HepG2 (cell line): ENCODE data around the gene RFC2. TPM values are rescaled to one million over a fixed set of nuclear protein-coding genes. Genes with fewer than 3 reads are reported as not detected.

Experiments
- FOXM1 ChIP-seq: sonication (generic); formaldehyde crosslinking; IDR thresholded peaks from 2 replicates; pipeline ENCODE4 v1.5.0; 2020; ENCODE audit warnings: missing genetic modification reagents
- HDAC6 ChIP-seq: fragments of 200-600 bp; sonication (generic); IDR thresholded peaks from 2 replicates; pipeline ENCODE4 v1.7.0; 2017; ENCODE audit warnings: mild to moderate bottlenecking, antibody characterized with exemption, low read length, low read depth
- IRF2 ChIP-seq: IDR thresholded peaks from 2 replicates; pipeline ENCODE4 v1.6.1; 2018; ENCODE audit warnings: missing genetic modification reagents, missing compliant biosample characterization
- MLLT10 ChIP-seq: sonication (generic); formaldehyde crosslinking; IDR thresholded peaks from 2 replicates; pipeline ENCODE4 v1.4.0; 2020; ENCODE audit warnings: missing genetic modification reagents
- NBN ChIP-seq: fragments of 450-650 bp; conservative IDR thresholded peaks from 2 replicates; pipeline ENCODE4 v1.6.1; 2017
- TCF7L2 ChIP-seq: IDR thresholded peaks from 2 replicates; pipeline ENCODE4 v1.6.1; 2011; ENCODE audit warnings: mild to moderate bottlenecking, low read depth, low read length, moderate library complexity
- U2AF2 ChIP-seq: fragments of 200-400 bp; formaldehyde crosslinking; IDR thresholded peaks from 2 replicates; pipeline ENCODE4 v1.6.1; 2017; ENCODE audit warnings: low read depth, mild to moderate bottlenecking, low read length
- ZIK1 ChIP-seq: sonication (generic); formaldehyde crosslinking; IDR thresholded peaks from 2 replicates; pipeline ENCODE4 v1.5.0; 2020; ENCODE audit warnings: mild to moderate bottlenecking, low read depth, missing genetic modification reagents, borderline replicate concordance
- ZNF350 ChIP-seq: sonication (generic); formaldehyde crosslinking; IDR thresholded peaks from 2 replicates; pipeline ENCODE4 v1.4.0; 2020; ENCODE audit warnings: mild to moderate bottlenecking, low read depth, missing genetic modification reagents, borderline replicate concordance
- ZNF780A ChIP-seq: sonication (generic); formaldehyde crosslinking; IDR thresholded peaks from 2 replicates; pipeline ENCODE4 v1.8.0; 2022; ENCODE audit warnings: mild to moderate bottlenecking, missing genetic modification reagents, moderate library complexity
- ZSCAN22 ChIP-seq: sonication (generic); formaldehyde crosslinking; IDR thresholded peaks from 2 replicates; pipeline ENCODE4 v1.4.0; 2020; ENCODE audit warnings: mild to moderate bottlenecking, missing genetic modification reagents
- polyA plus RNA-seq, 8 experiments: library from polyadenylated mRNA; depleted of rRNA in 3 of 8; stranded (reverse) in 7 of 8; unstranded in 1 of 8; fragments of >200 nt; fragmentation: Illumina TruSeq in 4 of 8; extraction: Trizol in 4 of 8; gene quantifications; 2 replicates each; pipeline versions ENCODE4 v1.2.1 to v1.2.3, GENCODE V29; 2011 to 2016; ENCODE audit warnings: low read depth in 4 of 8, missing spikeins in 1 of 8, mixed read lengths in 1 of 8; ENCODE audit not compliant: insufficient read depth in 1 of 8
- total RNA-seq, 5 experiments: library from RNA; depleted of rRNA; stranded (reverse); fragments of >200 nt; fragmentation: Illumina TruSeq; extraction: Trizol; gene quantifications; 2 replicates each; pipeline ENCODE4 v1.2.3, GENCODE V29; 2016; ENCODE audit warnings: low read depth in 1 of 5
- TF ChIP-seq, protein P1 (sequence below): sonication (generic); formaldehyde crosslinking; IDR thresholded peaks from 2 replicates; pipeline ENCODE4 v1.8.1; 2023; ENCODE audit warnings: mild to moderate bottlenecking, missing genetic modification reagents
- TF ChIP-seq, protein P2 (sequence below): sonication (generic); formaldehyde crosslinking; IDR thresholded peaks from 2 replicates; pipeline ENCODE4 v1.4.0; 2020; ENCODE audit warnings: missing genetic modification reagents, borderline replicate concordance
- TF ChIP-seq, protein P3 (sequence below): sonication (generic); formaldehyde crosslinking; IDR thresholded peaks from 2 replicates; pipeline ENCODE4 v1.5.1; 2020; ENCODE audit warnings: missing genetic modification reagents, mild to moderate bottlenecking, borderline replicate concordance
- TF ChIP-seq, protein P4 (sequence below): sonication (generic); formaldehyde crosslinking; IDR thresholded peaks from 2 replicates; pipeline ENCODE4 v1.5.1; 2020; ENCODE audit warnings: mild to moderate bottlenecking, missing genetic modification reagents
- TF ChIP-seq, protein P5 (sequence below): IDR thresholded peaks from 2 replicates; pipeline ENCODE4 v1.6.1; 2016; ENCODE audit warnings: missing genetic modification reagents, missing compliant biosample characterization
- TF ChIP-seq, protein P6 (sequence below): sonication (generic); formaldehyde crosslinking; IDR thresholded peaks from 2 replicates; pipeline ENCODE4 v1.8.0; 2022; ENCODE audit warnings: missing genetic modification reagents, mild to moderate bottlenecking, borderline replicate concordance
- TF ChIP-seq, protein P7 (sequence below): sonication (generic); formaldehyde crosslinking; IDR thresholded peaks from 2 replicates; pipeline ENCODE4 v1.4.0; 2020; ENCODE audit warnings: mild to moderate bottlenecking, missing genetic modification reagents

Gene RFC2
- total and polyA plus RNA-seq, 2 of the 13 experiments (the other 11 are each of a cell fraction or from before 2014, with no cell fraction given), result 14.6 to 43.5 TPM

DNA sequence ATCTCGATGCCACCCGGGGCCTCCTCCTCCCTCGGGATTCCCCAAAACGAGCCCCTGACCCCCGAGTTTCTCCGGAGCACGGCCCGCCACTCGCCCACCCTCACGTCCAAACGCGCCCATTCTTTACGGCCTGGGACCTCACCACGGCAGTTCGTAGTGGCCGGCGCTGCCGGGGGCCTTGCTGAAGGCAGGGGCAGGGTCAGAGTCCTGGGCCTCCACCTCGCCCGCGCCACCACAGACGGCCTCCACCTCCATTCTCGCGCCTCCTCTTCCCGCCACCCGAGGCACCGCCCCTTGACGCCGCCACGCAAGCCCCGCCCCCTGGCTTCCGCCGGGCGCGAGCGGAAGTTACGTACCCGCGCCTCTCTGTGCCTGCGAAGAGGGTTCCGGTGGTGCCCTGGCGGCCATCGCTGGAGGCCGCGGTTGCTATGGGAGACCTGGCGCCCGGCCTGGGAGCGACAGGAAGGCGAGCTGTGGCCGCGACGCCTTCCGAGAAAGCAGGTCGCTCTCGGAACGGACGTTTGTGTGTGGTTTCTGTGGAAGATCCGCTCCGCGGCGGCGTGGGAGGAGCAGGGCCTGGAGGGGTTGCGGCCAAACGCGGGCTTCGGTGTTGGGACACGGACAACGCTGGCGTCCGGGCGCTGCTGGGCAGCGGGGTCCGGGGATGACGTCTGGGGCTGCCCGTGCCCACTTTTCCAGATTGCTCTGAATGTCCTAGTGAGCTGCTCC lies at the start of gene RFC2 (continued):
- TF ChIP-seq, protein P1, sequence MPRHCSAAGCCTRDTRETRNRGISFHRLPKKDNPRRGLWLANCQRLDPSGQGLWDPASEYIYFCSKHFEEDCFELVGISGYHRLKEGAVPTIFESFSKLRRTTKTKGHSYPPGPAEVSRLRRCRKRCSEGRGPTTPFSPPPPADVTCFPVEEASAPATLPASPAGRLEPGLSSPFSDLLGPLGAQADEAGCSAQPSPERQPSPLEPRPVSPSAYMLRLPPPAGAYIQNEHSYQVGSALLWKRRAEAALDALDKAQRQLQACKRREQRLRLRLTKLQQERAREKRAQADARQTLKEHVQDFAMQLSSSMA (CRISPR knock-in tag), result peak; percentile 98
- TF ChIP-seq, protein P2, sequence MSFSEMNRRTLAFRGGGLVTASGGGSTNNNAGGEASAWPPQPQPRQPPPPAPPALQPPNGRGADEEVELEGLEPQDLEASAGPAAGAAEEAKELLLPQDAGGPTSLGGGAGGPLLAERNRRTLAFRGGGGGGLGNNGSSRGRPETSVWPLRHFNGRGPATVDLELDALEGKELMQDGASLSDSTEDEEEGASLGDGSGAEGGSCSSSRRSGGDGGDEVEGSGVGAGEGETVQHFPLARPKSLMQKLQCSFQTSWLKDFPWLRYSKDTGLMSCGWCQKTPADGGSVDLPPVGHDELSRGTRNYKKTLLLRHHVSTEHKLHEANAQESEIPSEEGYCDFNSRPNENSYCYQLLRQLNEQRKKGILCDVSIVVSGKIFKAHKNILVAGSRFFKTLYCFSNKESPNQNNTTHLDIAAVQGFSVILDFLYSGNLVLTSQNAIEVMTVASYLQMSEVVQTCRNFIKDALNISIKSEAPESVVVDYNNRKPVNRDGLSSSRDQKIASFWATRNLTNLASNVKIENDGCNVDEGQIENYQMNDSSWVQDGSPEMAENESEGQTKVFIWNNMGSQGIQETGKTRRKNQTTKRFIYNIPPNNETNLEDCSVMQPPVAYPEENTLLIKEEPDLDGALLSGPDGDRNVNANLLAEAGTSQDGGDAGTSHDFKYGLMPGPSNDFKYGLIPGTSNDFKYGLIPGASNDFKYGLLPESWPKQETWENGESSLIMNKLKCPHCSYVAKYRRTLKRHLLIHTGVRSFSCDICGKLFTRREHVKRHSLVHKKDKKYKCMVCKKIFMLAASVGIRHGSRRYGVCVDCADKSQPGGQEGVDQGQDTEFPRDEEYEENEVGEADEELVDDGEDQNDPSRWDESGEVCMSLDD (CRISPR knock-in tag), result no peak
- TF ChIP-seq FOXM1 (no peak), MLLT10 (CRISPR knock-in tag) (no peak), ZNF780A (CRISPR knock-in tag) (no peak), NBN (no peak), TCF7L2 (no peak), ZSCAN22 (CRISPR knock-in tag) (peak; percentile 63; the same call in 1 of the 2 replicates), IRF2 (peak; percentile 85), ZIK1 (CRISPR knock-in tag) (peak; percentile 74; the same call in 1 of the 2 replicates), ZNF350 (CRISPR knock-in tag) (peak; percentile 86), HDAC6 (no peak), U2AF2 (peak; percentile 94; the same call in 1 of the 2 replicates)
- TF ChIP-seq, protein P3, sequence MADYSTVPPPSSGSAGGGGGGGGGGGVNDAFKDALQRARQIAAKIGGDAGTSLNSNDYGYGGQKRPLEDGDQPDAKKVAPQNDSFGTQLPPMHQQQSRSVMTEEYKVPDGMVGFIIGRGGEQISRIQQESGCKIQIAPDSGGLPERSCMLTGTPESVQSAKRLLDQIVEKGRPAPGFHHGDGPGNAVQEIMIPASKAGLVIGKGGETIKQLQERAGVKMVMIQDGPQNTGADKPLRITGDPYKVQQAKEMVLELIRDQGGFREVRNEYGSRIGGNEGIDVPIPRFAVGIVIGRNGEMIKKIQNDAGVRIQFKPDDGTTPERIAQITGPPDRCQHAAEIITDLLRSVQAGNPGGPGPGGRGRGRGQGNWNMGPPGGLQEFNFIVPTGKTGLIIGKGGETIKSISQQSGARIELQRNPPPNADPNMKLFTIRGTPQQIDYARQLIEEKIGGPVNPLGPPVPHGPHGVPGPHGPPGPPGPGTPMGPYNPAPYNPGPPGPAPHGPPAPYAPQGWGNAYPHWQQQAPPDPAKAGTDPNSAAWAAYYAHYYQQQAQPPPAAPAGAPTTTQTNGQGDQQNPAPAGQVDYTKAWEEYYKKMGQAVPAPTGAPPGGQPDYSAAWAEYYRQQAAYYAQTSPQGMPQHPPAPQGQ (CRISPR knock-in tag), result no peak
- TF ChIP-seq, protein P4, sequence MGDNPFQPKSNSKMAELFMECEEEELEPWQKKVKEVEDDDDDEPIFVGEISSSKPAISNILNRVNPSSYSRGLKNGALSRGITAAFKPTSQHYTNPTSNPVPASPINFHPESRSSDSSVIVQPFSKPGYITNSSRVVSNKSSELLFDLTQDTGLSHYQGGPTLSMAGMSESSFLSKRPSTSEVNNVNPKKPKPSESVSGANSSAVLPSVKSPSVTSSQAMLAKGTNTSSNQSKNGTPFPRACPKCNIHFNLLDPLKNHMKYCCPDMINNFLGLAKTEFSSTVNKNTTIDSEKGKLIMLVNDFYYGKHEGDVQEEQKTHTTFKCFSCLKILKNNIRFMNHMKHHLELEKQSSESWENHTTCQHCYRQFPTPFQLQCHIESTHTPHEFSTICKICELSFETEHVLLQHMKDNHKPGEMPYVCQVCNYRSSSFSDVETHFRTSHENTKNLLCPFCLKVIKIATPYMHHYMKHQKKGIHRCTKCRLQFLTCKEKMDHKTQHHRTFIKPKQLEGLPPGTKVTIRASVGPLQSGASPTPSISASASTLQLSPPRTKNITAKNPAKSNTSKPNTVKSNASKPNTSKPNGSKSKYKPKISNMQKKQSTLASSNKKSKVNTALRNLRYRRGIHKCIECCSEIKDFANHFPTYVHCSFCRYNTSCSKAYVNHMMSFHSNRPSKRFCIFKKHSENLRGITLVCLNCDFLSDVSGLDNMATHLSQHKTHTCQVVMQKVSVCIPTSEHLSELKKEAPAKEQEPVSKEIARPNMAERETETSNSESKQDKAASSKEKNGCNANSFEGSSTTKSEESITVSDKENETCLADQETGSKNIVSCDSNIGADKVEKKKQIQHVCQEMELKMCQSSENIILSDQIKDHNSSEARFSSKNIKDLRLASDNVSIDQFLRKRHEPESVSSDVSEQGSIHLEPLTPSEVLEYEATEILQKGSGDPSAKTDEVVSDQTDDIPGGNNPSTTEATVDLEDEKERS (CRISPR knock-in tag), result 0 out of 2 replicates have a peak, but pooled peaks have one; percentile 36
- TF ChIP-seq, protein P5, sequence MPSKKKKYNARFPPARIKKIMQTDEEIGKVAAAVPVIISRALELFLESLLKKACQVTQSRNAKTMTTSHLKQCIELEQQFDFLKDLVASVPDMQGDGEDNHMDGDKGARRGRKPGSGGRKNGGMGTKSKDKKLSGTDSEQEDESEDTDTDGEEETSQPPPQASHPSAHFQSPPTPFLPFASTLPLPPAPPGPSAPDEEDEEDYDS, result peak; percentile 78; the same call in 1 of the 2 replicates
- TF ChIP-seq, protein P6, sequence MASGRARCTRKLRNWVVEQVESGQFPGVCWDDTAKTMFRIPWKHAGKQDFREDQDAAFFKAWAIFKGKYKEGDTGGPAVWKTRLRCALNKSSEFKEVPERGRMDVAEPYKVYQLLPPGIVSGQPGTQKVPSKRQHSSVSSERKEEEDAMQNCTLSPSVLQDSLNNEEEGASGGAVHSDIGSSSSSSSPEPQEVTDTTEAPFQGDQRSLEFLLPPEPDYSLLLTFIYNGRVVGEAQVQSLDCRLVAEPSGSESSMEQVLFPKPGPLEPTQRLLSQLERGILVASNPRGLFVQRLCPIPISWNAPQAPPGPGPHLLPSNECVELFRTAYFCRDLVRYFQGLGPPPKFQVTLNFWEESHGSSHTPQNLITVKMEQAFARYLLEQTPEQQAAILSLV (CRISPR knock-in tag), result peak; percentile 88; the same call in 1 of the 2 replicates
- TF ChIP-seq, protein P7, sequence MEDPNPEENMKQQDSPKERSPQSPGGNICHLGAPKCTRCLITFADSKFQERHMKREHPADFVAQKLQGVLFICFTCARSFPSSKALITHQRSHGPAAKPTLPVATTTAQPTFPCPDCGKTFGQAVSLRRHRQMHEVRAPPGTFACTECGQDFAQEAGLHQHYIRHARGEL (CRISPR knock-in tag), result no peak; the same call in 1 of the 2 replicates
